ENCODE data around the gene CDKL5.

DNA sequence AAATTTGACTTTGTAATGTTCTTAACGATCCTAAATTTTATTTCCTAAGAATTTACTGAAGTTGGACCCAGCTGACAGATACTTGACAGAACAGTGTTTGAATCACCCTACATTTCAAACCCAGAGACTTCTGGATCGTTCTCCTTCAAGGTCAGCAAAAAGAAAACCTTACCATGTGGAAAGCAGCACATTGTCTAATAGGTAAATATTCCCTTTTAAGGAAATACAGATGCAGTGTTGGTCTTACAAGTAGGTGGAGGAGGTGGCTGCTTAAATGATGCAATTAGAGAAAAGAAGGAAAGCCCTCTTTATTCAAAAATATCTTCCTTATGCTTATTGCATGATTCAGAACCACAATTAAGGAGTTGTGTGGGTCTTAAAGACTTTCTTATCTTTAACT, 173.0 kb downstream of the CDKL5 start:
- TF ChIP-seq, protein P1, sequence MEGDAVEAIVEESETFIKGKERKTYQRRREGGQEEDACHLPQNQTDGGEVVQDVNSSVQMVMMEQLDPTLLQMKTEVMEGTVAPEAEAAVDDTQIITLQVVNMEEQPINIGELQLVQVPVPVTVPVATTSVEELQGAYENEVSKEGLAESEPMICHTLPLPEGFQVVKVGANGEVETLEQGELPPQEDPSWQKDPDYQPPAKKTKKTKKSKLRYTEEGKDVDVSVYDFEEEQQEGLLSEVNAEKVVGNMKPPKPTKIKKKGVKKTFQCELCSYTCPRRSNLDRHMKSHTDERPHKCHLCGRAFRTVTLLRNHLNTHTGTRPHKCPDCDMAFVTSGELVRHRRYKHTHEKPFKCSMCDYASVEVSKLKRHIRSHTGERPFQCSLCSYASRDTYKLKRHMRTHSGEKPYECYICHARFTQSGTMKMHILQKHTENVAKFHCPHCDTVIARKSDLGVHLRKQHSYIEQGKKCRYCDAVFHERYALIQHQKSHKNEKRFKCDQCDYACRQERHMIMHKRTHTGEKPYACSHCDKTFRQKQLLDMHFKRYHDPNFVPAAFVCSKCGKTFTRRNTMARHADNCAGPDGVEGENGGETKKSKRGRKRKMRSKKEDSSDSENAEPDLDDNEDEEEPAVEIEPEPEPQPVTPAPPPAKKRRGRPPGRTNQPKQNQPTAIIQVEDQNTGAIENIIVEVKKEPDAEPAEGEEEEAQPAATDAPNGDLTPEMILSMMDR (IDR thresholded peaks at IDR 0.05): no peak
- no peak for TF ChIP-seq ZFX (IDR thresholded peaks at IDR 0.05; ENCODE audit: borderline replicate concordance)
